Measurements from ENCODE around the gene GLDN.

The GLDN gene

GRCh38 chr15:51333571-51333970 lies 7.9 kb upstream of the GLDN start:
- no peak for TF ChIP-seq CTCF (IDR thresholded peaks at IDR 0.05; ENCODE audit: low read depth, low read length)
- H3K4me3 ChIP-seq (ENCODE audit: low read depth, low read length), result no peak overlapping the region

GRCh38 chr15:51334011-51334451 lies 7.4 kb upstream of the GLDN start:
- H3K4me3 ChIP-seq (ENCODE audit: low read depth, low read length), result no peak overlapping the region
- TF ChIP-seq CTCF (IDR thresholded peaks at IDR 0.05; ENCODE audit: low read depth, low read length), result no peak

GRCh38 chr15:51335087-51335486 lies 6.4 kb upstream of the GLDN start:
- H3K4me3 ChIP-seq (ENCODE audit: low read depth, low read length), result no peak overlapping the region

GRCh38 chr15:51335538-51336410 lies 5.7 kb upstream of the GLDN start:
- TF ChIP-seq CTCF (IDR thresholded peaks at IDR 0.05; ENCODE audit: low read depth, low read length), result no peak
- H3K4me3 ChIP-seq (ENCODE audit: low read depth, low read length), result no peak overlapping the region

More at GRCh38 chr15:51335087-51335486, 6.4 kb upstream of the GLDN start:
- no peak for TF ChIP-seq CTCF (IDR thresholded peaks at IDR 0.05; ENCODE audit: low read depth, low read length)

GRCh38 chr15:51338496-51338895 lies 3.0 kb upstream of the GLDN start, which contains the start of gene CYP19A1:
TSS of gene CYP19A1 (minus strand) at chr15:51338596. CDS start at chr15:51242912, 95,684 bp downstream.
- no peak for TF ChIP-seq CTCF (IDR thresholded peaks at IDR 0.05; ENCODE audit: low read depth, low read length)
- no peak within 1 kb of the TSS for H3K4me3 ChIP-seq (ENCODE audit: low read depth, low read length)

- H3K4me3 ChIP-seq (ENCODE audit: low read depth, low read length), result no peak overlapping the region
- no peak for TF ChIP-seq CTCF (IDR thresholded peaks at IDR 0.05; ENCODE audit: low read depth, low read length)
These were observed 958 bp downstream of the GLDN start for GRCh38 chr15:51342227-51342999.

- H3K4me3 ChIP-seq (ENCODE audit: low read depth, low read length), result no peak overlapping the region
- no peak for TF ChIP-seq CTCF (IDR thresholded peaks at IDR 0.05; ENCODE audit: low read depth, low read length)
These were observed 2.0 kb downstream of the GLDN start for GRCh38 chr15:51343466-51343865.
